Caco-2 (cell line): ENCODE measurements around the gene MRPL45. TPM values are rescaled to one million over a fixed set of nuclear protein-coding genes. Genes with fewer than 3 reads are reported as not detected.
"Not testable (repeated sequence)": the region's sequence is repeated elsewhere in the genome, so short reads cannot be mapped to it uniquely, and the experiment has no call there.

Experiments
- Bru-seq: library from RNA; stranded (reverse); fragments of 400-500 nt; gene quantifications from one replicate; lab custom pipeline; 2021; lab: Mats Ljungman, UMichigan
- BruChase-seq, 2 experiments: library from RNA; stranded (reverse); fragments of 400-500 nt; gene quantifications; one replicate each; lab custom pipeline; 2021; lab: Mats Ljungman, UMichigan
- BruUV-seq: library from RNA; stranded (reverse); fragments of 400-500 nt; replicated peaks from 2 replicates; lab custom pipeline; 2021; lab: Mats Ljungman, UMichigan
- CTCF ChIA-PET: fragments of 300-600 bp; sonication (Branson Sonifier 250); formaldehyde crosslinking; loops from one replicate; lab custom pipeline; 2022; ENCODE audit warnings: antibody characterized with exemption; lab: Charles Lee
- POLR2A ChIA-PET: fragments of 300-600 bp; sonication (Branson Sonifier 250); formaldehyde crosslinking; loops from one replicate; lab custom pipeline; 2022; ENCODE audit warnings: antibody characterized with exemption; lab: Charles Lee
- DNase-seq, 2 experiments: peaks; one replicate each; pipeline versions ENCODE4 v3.0.0 to v3.0.0-alpha.2; 2020 to 2022
- H3K27me3 ChIP-seq: replicated peaks from 2 replicates; pipeline ENCODE4 v1.6.0; 2011; ENCODE audit warnings: low read length; ENCODE audit not compliant: control insufficient read depth, insufficient read depth
- H3K36me3 ChIP-seq: 2 replicates; pipeline ENCODE4 v1.5.1; 2011; ENCODE audit warnings: low read length; ENCODE audit not compliant: control insufficient read depth, insufficient read depth
- H3K4me1 ChIP-seq: fragments of 250-450 bp; sonication (Bioruptor Pico); 2 replicates; pipeline ENCODE4 v1.5.1; 2020; ENCODE audit warnings: mild to moderate bottlenecking
- H3K4me3 ChIP-seq: 2 replicates; pipeline ENCODE4 v1.5.1; 2011; ENCODE audit warnings: low read depth, mild to moderate bottlenecking, control low read depth, low read length
- H3K9me3 ChIP-seq: fragments of 250-450 bp; sonication (Bioruptor Pico); 2 replicates; pipeline ENCODE4 v1.5.1; 2020; ENCODE audit warnings: mild to moderate bottlenecking, moderate library complexity
- H3K27ac Mint-ChIP-seq: one replicate; pipeline ENCODE4 v1.8.0; 2022; ENCODE audit warnings: mixed read lengths; ENCODE audit not compliant: unreplicated experiment
- H3K27me3 Mint-ChIP-seq: one replicate; pipeline ENCODE4 v1.8.0; 2022; ENCODE audit warnings: mixed read lengths; ENCODE audit not compliant: insufficient read depth, unreplicated experiment
- H3K36me3 Mint-ChIP-seq: one replicate; pipeline ENCODE4 v1.8.0; 2022; ENCODE audit warnings: mild to moderate bottlenecking, mixed read lengths; ENCODE audit not compliant: insufficient read depth, unreplicated experiment
- H3K4me1 Mint-ChIP-seq: one replicate; pipeline ENCODE4 v1.8.0; 2022; ENCODE audit warnings: low read depth, mixed read lengths; ENCODE audit not compliant: unreplicated experiment
- H3K4me3 Mint-ChIP-seq: one replicate; pipeline ENCODE4 v1.8.0; 2022; ENCODE audit warnings: mild to moderate bottlenecking, moderate library complexity, mixed read lengths; ENCODE audit not compliant: unreplicated experiment
- H3K9me3 Mint-ChIP-seq: one replicate; pipeline ENCODE4 v1.8.0; 2022; ENCODE audit warnings: mixed read lengths; ENCODE audit not compliant: unreplicated experiment
- intact Hi-C: fragments of 100-400 bp; cut with micrococcal nuclease; formaldehyde crosslinking; loops from one replicate; pipeline ENCODE4 v1.10.0; 2022; ENCODE audit not compliant: unreplicated experiment
- long read RNA-seq: library from polyadenylated mRNA; stranded (forward); transcript quantifications from one replicate; pipeline ENCODE4 v2.0.0, GENCODE V29; 2022
- total RNA-seq: library from RNA; stranded (reverse); gene quantifications from 2 replicates; pipeline ENCODE4 v1.2.3, GENCODE V29; 2022

The MRPL45 gene
- 82.7 and 83.6 TPM in 2 replicates for total RNA-seq
- percentile 74 among the genes with signal in this experiment for Bru-seq, nascent RNA
- BruChase-seq, experiment 1, labeled RNA remaining after a 2-hour chase: percentile 80 among the genes with signal in this experiment
- BruChase-seq, experiment 2, labeled RNA remaining after a 6-hour chase: percentile 87 among the genes with signal in this experiment
- long read RNA-seq, transcript MRPL45-203 (8 exons, 1,705 nt): major isoform, 127 of 149 reads
- long read RNA-seq, partial matches to known transcripts: 13 of 149 reads
- long read RNA-seq, other reads (novel, unspliced or antisense): 5 of 149 reads

GRCh38 chr17:38296834-38297517 lies at the start of gene MRPL45:
TSS of gene MRPL45 (plus strand) at chr17:38297168. CDS start at chr17:38297184, 16 bp downstream.
- H3K36me3 ChIP-seq, intact Hi-C loops, POLR2A ChIA-PET, H3K27me3 Mint-ChIP-seq, H3K4me1 Mint-ChIP-seq, BruUV-seq, H3K4me1 ChIP-seq, H3K9me3 ChIP-seq, H3K27me3 ChIP-seq, H3K9me3 Mint-ChIP-seq: not testable (repeated sequence)
- CTCF ChIA-PET: interaction anchor here (1.3 kb wide), 1 partner anchor 117 kb away, joined by 3 read pairs; no protein-coding TSS in a partner anchor
- Mint-ChIP-seq H3K4me3 (peak within 1 kb of the TSS; percentile 99), H3K36me3 (peaks cover 27% of the 10 kb centered on the region), H3K27ac (peak within 1 kb of the TSS; percentile 96)
- peak; percentile 98 for DNase-seq
- peak within 1 kb of the TSS; percentile 46 for H3K4me3 ChIP-seq

GRCh38 chr17:38253191-38253590 lies 43.8 kb upstream of the MRPL45 start:
- H3K27me3 Mint-ChIP-seq, H3K27me3 ChIP-seq, H3K9me3 ChIP-seq, CTCF ChIA-PET, intact Hi-C loops, H3K9me3 Mint-ChIP-seq, H3K4me3 Mint-ChIP-seq, H3K4me1 Mint-ChIP-seq, H3K36me3 Mint-ChIP-seq, BruUV-seq, H3K4me1 ChIP-seq, POLR2A ChIA-PET, H3K27ac Mint-ChIP-seq, DNase-seq, H3K36me3 ChIP-seq, H3K4me3 ChIP-seq: not testable (repeated sequence)

- H3K4me1 ChIP-seq, H3K36me3 ChIP-seq, H3K36me3 Mint-ChIP-seq, intact Hi-C loops, CTCF ChIA-PET, DNase-seq, POLR2A ChIA-PET, H3K27me3 Mint-ChIP-seq, H3K9me3 ChIP-seq, H3K27me3 ChIP-seq, H3K4me3 Mint-ChIP-seq, BruUV-seq, H3K9me3 Mint-ChIP-seq, H3K4me3 ChIP-seq, H3K4me1 Mint-ChIP-seq, H3K27ac Mint-ChIP-seq: not testable (repeated sequence)
Observed at GRCh38 chr17:38254357-38254756, 42.6 kb upstream of the MRPL45 start.

GRCh38 chr17:38257013-38257621 lies 39.9 kb upstream of the MRPL45 start:
- H3K36me3 Mint-ChIP-seq, H3K36me3 ChIP-seq, H3K27me3 Mint-ChIP-seq, H3K9me3 Mint-ChIP-seq, H3K4me1 ChIP-seq, H3K27me3 ChIP-seq, intact Hi-C loops, BruUV-seq, H3K9me3 ChIP-seq, H3K27ac Mint-ChIP-seq, H3K4me1 Mint-ChIP-seq: not testable (repeated sequence)
- peak overlapping the region; percentile 47 for H3K4me3 ChIP-seq
- H3K4me3 Mint-ChIP-seq: peak overlapping the region; percentile 52
- ChIA-PET POLR2A (interaction anchor here (0.5 to 0.6 kb wide), 2 partner anchors 64 to 1444 kb away, joined by 4 to 6 read pairs; no protein-coding TSS in a partner anchor), CTCF (interaction anchor here (1.5 kb wide), 1 partner anchor 92 kb away, joined by 4 read pairs; no protein-coding TSS in a partner anchor)
- DNase-seq: peak; percentile 91 to 96

- CTCF ChIA-PET, DNase-seq, H3K27me3 Mint-ChIP-seq, H3K4me3 ChIP-seq, H3K4me1 ChIP-seq, H3K4me3 Mint-ChIP-seq, H3K27ac Mint-ChIP-seq, H3K9me3 Mint-ChIP-seq, POLR2A ChIA-PET, BruUV-seq, H3K36me3 ChIP-seq, H3K4me1 Mint-ChIP-seq, H3K27me3 ChIP-seq, H3K9me3 ChIP-seq, H3K36me3 Mint-ChIP-seq, intact Hi-C loops: not testable (repeated sequence)
Observed at GRCh38 chr17:38265974-38266506, 30.9 kb upstream of the MRPL45 start.

- CTCF ChIA-PET, H3K4me3 ChIP-seq, intact Hi-C loops, POLR2A ChIA-PET, H3K27me3 Mint-ChIP-seq, BruUV-seq, H3K4me1 ChIP-seq, H3K27ac Mint-ChIP-seq, H3K27me3 ChIP-seq, H3K9me3 ChIP-seq, H3K4me3 Mint-ChIP-seq, H3K4me1 Mint-ChIP-seq, H3K9me3 Mint-ChIP-seq, DNase-seq, H3K36me3 ChIP-seq, H3K36me3 Mint-ChIP-seq: not testable (repeated sequence)
Observed at GRCh38 chr17:38266571-38266970, 30.4 kb upstream of the MRPL45 start.
